GM18907 (cell line): ENCODE data around the gene IRF2.
A peak's percentile ranks its signal among the peaks of the same experiment; 100 is the strongest.

Experiments used
- ATAC-seq: cut with Tn5 transposase; IDR thresholded peaks from one replicate; pipeline ENCODE4 v1.9.1; 2021; ENCODE audit warnings: mild to moderate bottlenecking, moderate library complexity; ENCODE audit not compliant: unreplicated experiment

Gene IRF2

DNA sequence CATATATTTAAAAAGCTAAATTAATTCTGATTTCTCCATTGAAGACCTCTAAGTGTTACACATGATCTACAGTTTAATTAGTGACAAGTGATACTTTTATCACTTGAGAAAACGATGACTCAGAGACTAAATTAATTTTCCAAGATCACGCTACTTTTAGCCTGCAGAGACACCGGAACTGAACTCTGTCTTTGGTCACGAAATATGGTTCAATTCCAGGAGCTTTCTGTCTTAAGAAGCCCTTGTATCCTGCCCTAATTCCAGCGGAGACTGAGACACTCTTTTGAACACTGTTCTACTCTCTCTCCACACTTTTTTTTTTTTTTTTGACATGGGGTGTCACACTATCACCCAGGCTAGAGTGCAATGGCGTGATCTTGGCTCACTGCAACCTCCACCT, 63.6 kb downstream of the IRF2 start:
- ATAC-seq: no peak

- ATAC-seq: peak; percentile 68
Observed at GRCh38 chr4:184409911-184410692, 64.2 kb downstream of the IRF2 start.

DNA sequence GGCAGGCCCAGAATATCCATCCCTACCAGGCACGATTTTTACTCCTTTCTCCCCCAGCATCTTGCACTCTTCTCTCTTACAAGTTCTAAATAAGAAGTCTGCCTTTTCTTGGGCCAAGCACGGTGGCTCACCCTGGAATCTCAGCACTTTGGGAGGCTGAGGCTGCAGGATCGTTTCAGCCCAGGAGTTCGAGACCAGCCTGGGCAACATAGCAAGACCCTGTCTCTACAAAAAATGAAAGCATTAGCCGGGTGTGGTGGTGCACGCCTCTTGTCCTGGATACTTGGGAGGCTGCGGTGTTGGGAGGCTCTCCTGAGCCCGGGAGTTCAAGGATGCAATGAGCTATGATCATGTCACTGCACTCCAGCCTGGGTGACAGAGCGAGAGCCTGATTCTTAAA, 64.8 kb downstream of the IRF2 start:
- no peak for ATAC-seq

DNA sequence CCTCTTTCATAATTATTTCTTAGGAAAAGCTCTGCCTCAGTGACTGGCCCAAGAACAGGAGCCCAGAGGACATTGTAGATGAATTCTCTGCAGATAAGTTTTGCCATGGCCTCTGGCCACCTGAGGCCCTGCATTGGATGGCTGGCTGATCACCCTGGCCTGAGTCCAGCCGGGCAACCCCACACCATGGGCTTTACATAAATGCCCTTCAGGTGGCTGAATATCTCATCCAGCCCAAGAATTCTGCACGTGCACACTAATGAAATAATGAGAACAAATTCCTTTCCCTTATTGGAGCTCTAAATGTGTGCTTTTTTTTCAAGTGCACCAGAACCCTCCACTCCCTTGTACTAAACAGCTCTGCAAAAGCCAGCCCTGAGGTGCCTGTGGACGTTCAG, 65.7 kb downstream of the IRF2 start:
- ATAC-seq: no peak

DNA sequence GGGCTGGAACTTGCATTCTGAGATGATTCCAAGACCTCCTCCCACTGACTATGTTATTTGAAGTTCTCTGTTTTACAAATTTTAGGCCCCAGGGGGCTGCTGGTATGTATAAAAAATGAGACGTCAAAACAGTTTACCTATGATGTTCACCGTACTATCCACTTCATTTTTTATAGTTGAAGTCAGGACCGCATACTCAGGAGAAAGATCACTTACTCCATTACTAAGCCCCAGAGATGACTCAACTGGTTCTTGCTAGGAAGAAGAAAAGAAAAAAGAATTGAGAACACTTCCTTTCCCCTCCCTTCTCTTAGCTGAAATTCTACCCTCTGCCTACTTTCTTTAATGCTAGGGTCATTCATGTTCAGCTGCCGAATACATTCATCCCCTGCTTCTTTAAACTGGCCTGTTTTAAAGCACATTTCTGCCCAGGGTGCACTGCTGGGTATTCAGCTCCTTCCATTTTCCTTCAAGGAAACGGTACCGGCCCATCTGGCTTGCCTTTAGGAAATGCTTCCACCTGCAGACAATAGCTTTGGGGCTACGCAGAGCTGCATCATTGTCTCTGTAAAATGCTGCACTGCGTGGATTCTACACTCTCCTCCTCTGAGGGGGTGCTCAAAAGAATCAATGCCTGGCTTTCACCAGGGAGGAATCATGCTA, 66.2 kb downstream of the IRF2 start:
- ATAC-seq: no peak

GRCh38 chr4:184406958-184407391, 67.4 kb downstream of the IRF2 start:
- no peak for ATAC-seq

DNA sequence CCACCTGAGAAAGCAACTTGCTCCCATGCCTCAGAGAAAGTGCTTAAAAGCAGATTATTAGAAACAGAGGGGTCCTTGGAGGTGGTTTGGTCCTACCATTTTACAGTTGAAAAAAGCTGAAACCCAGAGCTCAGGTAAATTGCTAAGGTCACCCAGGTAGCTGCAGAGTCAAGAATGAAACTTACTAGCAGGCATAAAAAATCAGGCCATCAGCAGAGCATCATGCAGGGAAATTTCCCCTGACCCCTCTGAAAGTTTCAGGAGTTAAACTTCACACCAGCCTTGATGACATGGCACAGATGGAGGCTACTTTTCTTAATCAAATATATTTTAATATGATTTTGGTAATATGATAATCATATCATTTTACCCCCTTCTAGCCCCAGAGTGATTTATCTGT, 70.3 kb downstream of the IRF2 start:
- ATAC-seq: no peak

DNA sequence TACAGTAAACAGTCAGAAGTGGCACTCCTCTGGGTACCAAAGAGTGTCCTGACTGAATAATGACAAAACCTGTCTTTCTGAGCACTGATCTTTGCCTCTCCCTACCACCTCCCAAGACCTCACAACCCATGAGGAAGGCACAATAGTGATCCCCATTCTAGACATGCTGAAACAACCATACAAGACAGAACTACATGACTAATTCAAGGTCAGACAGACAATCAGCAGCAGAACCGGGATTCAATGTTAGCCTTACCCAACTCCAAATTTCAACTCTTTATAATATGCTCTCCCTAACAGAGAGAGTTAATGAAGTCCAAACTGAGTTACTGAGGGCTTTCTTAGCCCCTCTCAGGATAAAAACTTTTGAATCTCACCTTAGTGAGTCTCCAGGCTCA, 71.0 kb downstream of the IRF2 start:
- peak; percentile 30 for ATAC-seq

- peak; percentile 41 for ATAC-seq
Observed at GRCh38 chr4:184402740-184403383, 71.5 kb downstream of the IRF2 start.

DNA sequence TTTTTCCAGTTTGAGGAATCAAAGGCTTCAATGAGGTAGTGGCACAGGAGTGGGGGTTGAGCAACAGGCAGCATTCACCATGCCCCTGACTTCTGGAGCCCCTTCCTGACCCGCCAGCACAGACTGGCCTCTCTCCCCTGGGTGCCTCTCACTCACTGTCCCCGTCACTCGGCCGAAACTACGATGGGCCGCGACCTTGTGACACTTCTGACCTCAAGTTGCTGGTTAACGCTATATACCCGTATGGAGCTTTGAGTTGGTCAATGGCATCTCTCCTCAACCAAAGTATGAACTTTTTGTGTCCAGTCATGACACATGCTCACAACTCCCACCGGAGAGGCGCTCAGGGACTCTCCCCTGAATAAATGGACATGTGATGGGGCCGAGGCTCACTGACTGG, 72.1 kb downstream of the IRF2 start:
- ATAC-seq: no peak

DNA sequence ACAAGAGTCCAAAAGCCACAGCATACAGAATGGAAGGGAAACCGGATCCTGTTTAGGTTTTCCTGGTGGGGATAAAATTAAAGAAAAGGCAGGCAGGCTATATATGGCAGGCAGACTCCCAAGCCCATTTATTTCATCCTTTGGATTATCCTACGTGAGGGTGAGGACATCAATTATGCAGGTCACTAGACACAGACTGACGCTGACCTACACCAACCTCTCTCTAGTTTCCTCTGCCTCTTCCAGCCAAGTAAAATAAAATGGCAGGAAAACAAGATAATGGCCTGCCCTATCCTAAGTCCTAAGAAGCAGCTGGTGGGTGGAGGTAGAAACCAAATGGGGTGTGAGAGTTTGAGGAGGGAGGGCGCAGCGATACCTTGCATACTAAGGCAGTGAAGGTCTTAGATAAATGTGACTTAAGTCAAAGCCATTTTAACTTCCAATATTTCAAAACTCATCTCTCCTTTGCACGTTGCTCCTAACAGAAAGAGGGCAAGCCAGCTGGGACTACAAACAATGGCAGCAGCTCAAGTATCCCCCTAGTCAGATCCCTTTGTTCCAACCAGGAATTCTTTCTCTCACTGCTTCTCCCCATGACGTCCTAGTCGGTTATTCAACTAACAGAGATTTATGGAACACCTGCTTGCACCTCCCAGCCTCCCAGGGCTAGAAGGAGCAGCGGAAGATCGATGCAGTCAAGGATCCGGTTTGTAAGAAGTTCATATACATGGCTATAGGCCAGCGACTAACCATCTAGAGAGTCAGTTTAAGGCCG, 72.8 kb downstream of the IRF2 start:
- ATAC-seq: no peak

DNA sequence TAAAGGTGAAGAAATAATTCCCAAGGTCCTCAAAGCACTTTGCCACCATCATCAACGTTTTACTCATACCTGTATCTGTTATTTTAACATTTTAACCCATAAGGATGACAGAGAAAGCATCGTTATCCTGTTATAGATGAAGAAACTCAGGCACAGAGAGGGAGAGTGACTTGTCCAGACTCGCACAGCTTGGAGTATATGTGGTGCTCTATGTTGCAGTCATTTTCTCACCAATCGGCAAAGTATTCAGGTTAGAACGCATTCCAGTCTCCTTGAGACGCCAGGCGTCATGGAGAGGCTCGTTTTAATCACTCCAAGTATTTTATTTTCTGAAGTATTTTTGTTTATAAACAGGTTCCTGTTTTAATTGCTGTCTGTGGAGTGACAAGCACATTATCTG, 73.5 kb downstream of the IRF2 start:
- no peak for ATAC-seq

- no peak for ATAC-seq
Observed at GRCh38 chr4:184400375-184400870, 73.9 kb downstream of the IRF2 start.

- ATAC-seq: no peak
Observed at GRCh38 chr4:184399512-184399908, 74.8 kb downstream of the IRF2 start.

DNA sequence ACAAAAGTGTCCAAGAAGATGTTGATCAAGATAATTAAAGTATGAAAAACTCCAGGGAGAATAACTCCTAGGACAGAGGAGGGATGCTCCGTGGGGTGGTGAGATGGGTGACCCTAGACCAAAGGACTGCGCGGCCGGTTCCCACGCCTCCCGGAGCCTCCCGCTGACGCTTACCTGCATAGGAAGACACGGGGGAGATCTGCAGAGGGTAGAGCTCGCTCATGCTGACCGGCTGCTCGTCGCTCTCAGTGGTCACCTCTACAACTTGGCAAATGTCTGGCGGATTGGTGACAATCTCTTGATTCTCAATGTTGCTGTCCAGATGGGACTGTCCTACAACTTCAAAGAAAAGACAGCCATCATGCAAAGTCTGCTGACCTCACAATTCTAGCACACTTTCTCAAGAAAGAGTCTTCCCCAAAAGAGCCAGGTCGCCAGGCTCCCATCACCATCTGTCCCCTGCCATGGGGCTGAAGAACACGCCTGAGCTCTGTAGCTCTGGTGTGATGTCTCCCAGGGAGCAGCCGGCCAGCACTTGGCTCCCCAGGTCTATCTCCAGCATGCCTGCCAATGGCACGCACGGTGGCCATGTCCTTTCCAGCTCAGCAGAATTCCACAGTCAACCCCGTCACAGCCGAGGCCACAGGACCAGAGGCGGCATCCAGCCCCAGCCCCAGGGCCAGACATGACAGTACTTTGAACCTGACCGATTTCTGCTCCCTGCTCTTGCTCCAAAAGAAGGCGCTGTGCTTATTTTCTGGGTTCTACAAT, 75.4 kb downstream of the IRF2 start:
- ATAC-seq: no peak

GRCh38 chr4:184397516-184398163, 76.7 kb downstream of the IRF2 start:
- no peak for ATAC-seq

DNA sequence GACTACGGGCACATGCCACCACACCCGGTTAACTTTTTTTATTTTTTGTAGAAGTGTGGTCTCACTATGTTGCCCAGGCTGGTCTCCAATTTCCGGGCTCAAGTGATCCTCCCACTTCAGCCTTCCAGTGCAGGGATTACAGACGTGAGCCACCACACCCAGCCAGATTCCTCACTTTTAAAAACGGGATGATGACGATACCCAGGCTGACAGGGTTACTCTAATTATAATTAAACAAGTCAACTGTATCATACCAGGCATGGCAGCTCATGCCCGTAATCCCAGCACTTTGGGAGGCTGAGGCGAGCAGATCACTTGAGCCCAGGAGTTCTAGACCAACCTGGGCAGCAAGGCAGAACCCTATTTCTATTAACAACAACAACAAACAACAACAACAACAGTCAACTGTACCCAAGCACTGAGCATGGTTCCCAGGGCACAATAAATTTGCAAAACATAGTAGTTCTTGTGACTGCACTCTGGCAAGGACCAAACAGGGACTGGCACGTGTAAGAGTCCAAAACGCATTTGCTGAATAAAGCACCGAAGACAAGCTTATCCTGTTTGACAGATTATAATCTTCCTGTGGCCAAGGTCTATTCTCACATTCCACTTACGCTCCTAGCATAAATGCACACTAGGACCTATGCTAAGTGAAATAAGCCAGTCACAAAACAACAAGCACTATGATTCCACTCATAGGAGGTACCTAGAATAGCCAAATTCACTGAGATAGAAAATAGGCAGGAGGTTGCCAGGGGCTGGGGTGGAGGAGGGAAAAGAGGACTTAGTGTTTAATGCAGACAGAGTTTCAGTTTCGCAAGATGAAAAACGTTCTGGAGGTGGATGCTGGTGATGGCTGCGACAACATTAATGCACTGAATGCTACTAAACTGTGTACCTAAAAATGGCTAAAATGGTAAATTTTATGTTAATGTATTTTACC, 77.5 kb downstream of the IRF2 start:
- ATAC-seq: peak; percentile 15

- peak; percentile 83 for ATAC-seq
Observed at GRCh38 chr4:184395971-184396391, 78.4 kb downstream of the IRF2 start.

GRCh38 chr4:184395451-184395917, 78.9 kb downstream of the IRF2 start:
- peak; percentile 5 for ATAC-seq
